Sigmoid colon (tissue), 7 donors: ENCODE measurements around the gene SPTBN4. TPM values are rescaled to one million over a fixed set of nuclear protein-coding genes. Genes with fewer than 3 reads are reported as not detected.

Source experiments
- DNase-seq: peaks from one replicate; pipeline ENCODE4 v3.0.0-alpha.2; 2019
- H3K27ac ChIP-seq, 4 donors: fragments of 200-600 bp; sonication (generic); one replicate each; pipeline ENCODE4 v1.5.1; 2016 to 2019; ENCODE audit warnings: mild to moderate bottlenecking in 1 of 4
- H3K27me3 ChIP-seq, 3 donors: fragments of 200-600 bp; sonication (generic); one replicate each; pipeline ENCODE4 v1.5.1; 2019; ENCODE audit warnings: mild to moderate bottlenecking in 1 of 3
- H3K36me3 ChIP-seq, 4 donors: fragments of 200-600 bp; sonication (generic); one replicate each; pipeline ENCODE4 v1.5.1; 2016 to 2019
- H3K4me1 ChIP-seq, 4 donors: fragments of 200-600 bp; sonication (generic); one replicate each; pipeline ENCODE4 v1.5.1; 2017 to 2019
- H3K4me3 ChIP-seq, 4 donors: fragments of 200-600 bp; sonication (generic); one replicate each; pipeline ENCODE4 v1.5.1; 2017 to 2019; ENCODE audit warnings: mild to moderate bottlenecking in 2 of 4, moderate library complexity in 1 of 4
- H3K9me3 ChIP-seq, 4 donors: fragments of 200-600 bp in 3 of 4; sonication (generic) in 3 of 4; one replicate each; pipeline versions ENCODE4 v1.5.1 to v1.6.1; 2013 to 2019
- EP300 ChIP-seq, 4 donors: sonication (generic); formaldehyde crosslinking; IDR thresholded peaks; one replicate each; pipeline ENCODE4 v1.6.1; 2017; ENCODE audit warnings: antibody characterized with exemption in 4 of 4
- POLR2A ChIP-seq, 2 donors: fragments of 450-650 bp; IDR thresholded peaks; one replicate each; pipeline ENCODE4 v1.6.1; 2016; ENCODE audit warnings: antibody characterized with exemption in 2 of 2, mild to moderate bottlenecking in 2 of 2, moderate library complexity in 2 of 2
- POLR2AphosphoS5 ChIP-seq, 4 donors: sonication (generic); formaldehyde crosslinking; IDR thresholded peaks; one replicate each; pipeline ENCODE4 v1.6.1; 2017; ENCODE audit warnings: antibody characterized with exemption in 4 of 4
- WGBS, 2 donors: extraction: QIAGEN DNeasy Blood & Tissue Kit; methylation state at CpG; one replicate each; pipeline ENCODE4 v1.1.7; 2013; 5-methylcytosine and 5-hydroxymethylcytosine counted together
- intact Hi-C: fragments of 100-400 bp; cut with DNase I; formaldehyde crosslinking; loops from one replicate; pipeline ENCODE4 v1.15.1; 2023
- polyA plus RNA-seq, 3 donors: library from polyadenylated mRNA; stranded (reverse); fragments of 200-250 nt; gene quantifications; one replicate each; pipeline ENCODE4 v1.2.3, GENCODE V29; 2013
- total RNA-seq, 4 donors: library from RNA; depleted of rRNA; stranded (reverse); fragments of >200 nt; gene quantifications; one replicate each; pipeline ENCODE4 v1.1.0, GENCODE V29; 2016
- TF ChIP-seq, protein P1 (sequence below), 4 experiments: fragments of 450-650 bp in 3 of 4; fragments of 200-600 bp in 1 of 4; IDR thresholded peaks; one replicate each; pipeline ENCODE4 v1.5.1; 2016 to 2019; ENCODE audit warnings: antibody characterized with exemption in 4 of 4, mild to moderate bottlenecking in 3 of 4, moderate library complexity in 2 of 4
- donor health status: healthy with polysubstance abuse.
- donor health status: Bipolar disorder and iron deficiency.
- donor health status: healthy.

The SPTBN4 gene
- total and polyA plus RNA-seq, 7 donors, result 0.23 to 5.0 (median 1.8) TPM; not detected in 1

DNA sequence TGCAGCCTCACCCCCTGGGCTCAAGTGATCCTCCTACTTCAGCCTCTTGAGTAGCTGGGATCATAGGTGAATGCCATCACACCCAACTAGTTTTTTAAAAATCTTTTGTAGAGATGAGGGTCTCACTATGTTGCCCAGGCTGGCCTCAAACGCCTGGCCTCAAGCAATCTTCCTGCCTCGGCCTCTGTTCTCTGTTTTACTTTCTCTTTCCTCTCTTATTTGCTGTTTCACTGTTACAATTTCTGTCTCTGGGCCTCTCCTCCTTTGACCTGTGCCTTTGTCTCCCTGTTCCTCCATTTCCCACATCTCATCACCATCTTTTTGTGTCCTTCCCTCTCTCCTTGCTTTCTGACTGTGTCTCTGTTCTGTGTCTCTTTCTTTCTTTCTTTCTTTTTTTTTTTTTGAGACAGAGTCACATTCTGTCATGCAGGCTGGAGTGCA, 119.2 kb downstream of the SPTBN4 start:
- Histone ChIP-seq H3K27ac (no peak overlapping the region), H3K36me3 (peaks cover 0 to 57% (median 12%) of the 10 kb centered on the region in 4 donors), H3K4me1 (no peaks in the 10 kb centered on the region), H3K9me3 (no peaks in the 10 kb centered on the region), H3K4me3 (no peak overlapping the region), H3K27me3 (no peaks in the 10 kb centered on the region)
- DNase-seq, result no peak
- intact Hi-C loops, result no loop called here
- WGBS, 2 donors, result 80 to 82% methylated on average over 2 of the region's 2 CpGs
- TF ChIP-seq, protein P1, sequence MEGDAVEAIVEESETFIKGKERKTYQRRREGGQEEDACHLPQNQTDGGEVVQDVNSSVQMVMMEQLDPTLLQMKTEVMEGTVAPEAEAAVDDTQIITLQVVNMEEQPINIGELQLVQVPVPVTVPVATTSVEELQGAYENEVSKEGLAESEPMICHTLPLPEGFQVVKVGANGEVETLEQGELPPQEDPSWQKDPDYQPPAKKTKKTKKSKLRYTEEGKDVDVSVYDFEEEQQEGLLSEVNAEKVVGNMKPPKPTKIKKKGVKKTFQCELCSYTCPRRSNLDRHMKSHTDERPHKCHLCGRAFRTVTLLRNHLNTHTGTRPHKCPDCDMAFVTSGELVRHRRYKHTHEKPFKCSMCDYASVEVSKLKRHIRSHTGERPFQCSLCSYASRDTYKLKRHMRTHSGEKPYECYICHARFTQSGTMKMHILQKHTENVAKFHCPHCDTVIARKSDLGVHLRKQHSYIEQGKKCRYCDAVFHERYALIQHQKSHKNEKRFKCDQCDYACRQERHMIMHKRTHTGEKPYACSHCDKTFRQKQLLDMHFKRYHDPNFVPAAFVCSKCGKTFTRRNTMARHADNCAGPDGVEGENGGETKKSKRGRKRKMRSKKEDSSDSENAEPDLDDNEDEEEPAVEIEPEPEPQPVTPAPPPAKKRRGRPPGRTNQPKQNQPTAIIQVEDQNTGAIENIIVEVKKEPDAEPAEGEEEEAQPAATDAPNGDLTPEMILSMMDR (IDR thresholded peaks at IDR 0.05), result no peak
- TF ChIP-seq POLR2AphosphoS5 (IDR thresholded peaks at IDR 0.05), result no peak
- no peak for TF ChIP-seq POLR2A (IDR thresholded peaks at IDR 0.05)
- no peak for TF ChIP-seq EP300 (IDR thresholded peaks at IDR 0.05)

DNA sequence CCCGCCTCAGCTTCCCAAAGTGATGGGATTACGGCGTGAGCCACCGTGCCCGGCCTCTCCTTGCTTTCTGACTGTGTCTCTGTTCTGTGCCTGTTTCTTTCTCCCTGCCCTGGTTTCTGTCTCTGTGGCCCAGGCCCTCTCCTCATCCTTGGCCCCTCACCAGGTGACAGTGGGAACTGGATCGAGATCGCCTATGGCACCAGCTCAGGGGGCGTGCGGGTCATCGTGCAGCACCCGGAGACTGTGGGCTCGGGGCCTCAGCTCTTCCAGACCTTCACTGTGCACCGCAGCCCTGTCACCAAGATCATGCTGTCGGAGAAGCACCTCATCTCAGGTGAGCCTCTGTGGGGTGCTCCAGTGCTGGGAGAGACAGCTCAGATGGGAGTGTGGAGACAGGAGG, 119.8 kb downstream of the SPTBN4 start:
- 96 to 98% methylated on average over 14 of the region's 14 CpGs for WGBS, 2 donors
- no peak for DNase-seq
- Histone ChIP-seq H3K27ac (no peak overlapping the region), H3K27me3 (no peaks in the 10 kb centered on the region), H3K36me3 (peaks cover 0 to 51% (median 12%) of the 10 kb centered on the region in 4 donors), H3K4me1 (no peaks in the 10 kb centered on the region), H3K9me3 (no peaks in the 10 kb centered on the region), H3K4me3 (no peak overlapping the region)
- intact Hi-C loops, result no loop called here
- no peak for TF ChIP-seq EP300 (IDR thresholded peaks at IDR 0.05)
- no peak for TF ChIP-seq POLR2AphosphoS5 (IDR thresholded peaks at IDR 0.05)
- TF ChIP-seq, protein P1 (IDR thresholded peaks at IDR 0.05), result no peak
- no peak for TF ChIP-seq POLR2A (IDR thresholded peaks at IDR 0.05)

DNA sequence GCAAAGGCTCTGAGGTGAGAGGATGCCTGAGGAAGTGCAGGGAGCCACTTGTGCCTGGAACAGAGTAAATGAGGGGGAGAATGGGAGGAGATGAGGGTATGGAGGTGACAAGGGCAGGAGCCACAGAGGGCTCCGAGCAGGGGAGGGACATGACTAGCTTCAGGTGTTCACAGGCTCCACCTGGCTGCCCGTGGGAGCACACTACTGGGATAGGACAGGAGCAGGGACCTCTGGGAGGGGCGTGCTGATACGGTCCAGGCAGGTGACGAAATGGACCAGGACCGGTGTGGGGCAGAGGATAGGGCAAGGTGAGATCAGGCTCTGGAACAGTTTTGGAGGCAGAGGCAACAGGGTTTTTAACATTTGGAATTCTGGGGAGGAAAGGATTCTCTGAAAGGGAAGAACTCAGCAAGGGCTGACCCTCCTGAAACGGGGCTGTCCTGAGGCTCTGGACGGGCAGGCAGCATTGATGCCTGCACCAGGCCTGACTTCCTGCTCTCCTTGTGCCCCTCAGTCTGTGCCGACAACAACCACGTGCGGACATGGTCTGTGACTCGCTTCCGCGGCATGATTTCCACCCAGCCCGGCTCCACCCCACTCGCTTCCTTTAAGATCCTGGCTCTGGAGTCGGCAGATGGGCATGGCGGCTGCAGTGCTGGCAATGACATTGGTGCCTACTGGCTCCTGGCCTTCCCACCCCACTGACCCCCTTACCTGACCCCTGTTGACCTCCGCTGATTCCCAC, 121.5 kb downstream of the SPTBN4 start:
- H3K27me3 ChIP-seq, result no peaks in the 10 kb centered on the region
- no peaks in the 10 kb centered on the region for H3K4me1 ChIP-seq
- DNase-seq, result no peak
- TF ChIP-seq, protein P1 (IDR thresholded peaks at IDR 0.05), result no peak
- TF ChIP-seq POLR2AphosphoS5 (IDR thresholded peaks at IDR 0.05), result no peak
- TF ChIP-seq POLR2A (IDR thresholded peaks at IDR 0.05), result no peak
- TF ChIP-seq EP300 (IDR thresholded peaks at IDR 0.05), result no peak
- no peak overlapping the region for H3K27ac ChIP-seq
- intact Hi-C loops, result no loop called here
- no peak overlapping the region for H3K4me3 ChIP-seq
- peaks cover 0 to 34% (median 7%) of the 10 kb centered on the region in 4 donors for H3K36me3 ChIP-seq
- 88 to 95% methylated on average over 19 of the region's 19 CpGs for WGBS, 2 donors
- H3K9me3 ChIP-seq, result no peaks in the 10 kb centered on the region

DNA sequence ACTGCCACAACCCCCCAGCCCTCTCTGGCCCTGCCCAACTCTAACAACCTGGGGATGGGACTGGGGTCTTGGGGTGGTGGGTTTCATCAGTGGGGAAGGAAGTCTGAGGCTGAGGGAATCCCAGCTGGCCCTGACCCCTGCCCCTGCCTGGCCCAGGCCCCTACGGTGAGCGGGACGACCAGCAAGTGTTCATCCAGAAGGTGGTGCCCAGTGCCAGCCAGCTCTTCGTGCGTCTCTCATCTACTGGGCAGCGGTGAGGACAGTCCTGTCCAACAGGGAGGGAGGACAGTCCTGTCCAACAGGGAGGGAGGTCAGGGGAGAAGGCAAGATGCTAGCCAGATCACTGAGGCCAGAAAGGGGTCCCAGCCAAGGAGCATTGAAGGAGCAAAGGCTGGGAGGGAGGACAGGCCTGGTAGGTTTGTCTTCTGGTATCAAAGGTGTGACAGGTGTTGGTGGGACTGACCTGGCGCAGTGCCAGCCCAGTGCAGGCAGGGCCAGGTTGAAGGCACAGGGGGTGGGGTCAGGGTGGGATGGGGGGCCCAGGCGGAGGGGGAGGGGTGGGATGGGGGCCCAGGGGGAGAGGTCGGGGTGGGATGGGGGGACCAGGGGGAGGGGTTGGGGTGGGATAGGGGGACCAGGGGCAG, 122.2 kb downstream of the SPTBN4 start:
- 80 to 89% methylated on average over 9 of the region's 9 CpGs for WGBS, 2 donors
- peaks cover 0 to 27% (median 7%) of the 10 kb centered on the region in 4 donors for H3K36me3 ChIP-seq

More for the DNA sequence above, 122.2 kb downstream of the SPTBN4 start:
- no peaks in the 10 kb centered on the region for H3K27me3 ChIP-seq
- no peak overlapping the region for H3K27ac ChIP-seq
- no peak overlapping the region for H3K4me3 ChIP-seq
- intact Hi-C loops, result no loop called here
- no peaks in the 10 kb centered on the region for H3K9me3 ChIP-seq
- no peaks in the 10 kb centered on the region for H3K4me1 ChIP-seq
- no peak for DNase-seq
- TF ChIP-seq POLR2AphosphoS5 (IDR thresholded peaks at IDR 0.05) (no peak), POLR2A (IDR thresholded peaks at IDR 0.05) (no peak), EP300 (IDR thresholded peaks at IDR 0.05) (no peak)
- TF ChIP-seq, protein P1 (IDR thresholded peaks at IDR 0.05), result no peak
